Esophagus muscularis mucosa (tissue), 4 donors: ENCODE measurements around the gene DYNLT2.

ENCODE experiments used
- EP300 ChIP-seq: sonication (generic); formaldehyde crosslinking; IDR thresholded peaks from one replicate; pipeline ENCODE4 v1.6.1; 2017; ENCODE audit warnings: antibody characterized with exemption
- POLR2A ChIP-seq: fragments of 450-650 bp; IDR thresholded peaks from one replicate; pipeline ENCODE4 v1.6.1; 2017; ENCODE audit warnings: antibody characterized with exemption, moderate library complexity, mild to moderate bottlenecking, low read depth
- POLR2AphosphoS5 ChIP-seq, 2 donors: sonication (generic); formaldehyde crosslinking; IDR thresholded peaks; one replicate each; pipeline ENCODE4 v1.6.1; 2017; ENCODE audit warnings: antibody characterized with exemption in 2 of 2
- TF ChIP-seq, protein P1 (sequence below), 3 experiments: fragments of 200-600 bp in 2 of 3; fragments of 450-650 bp in 1 of 3; sonication (generic) in 2 of 3; IDR thresholded peaks; one replicate each; pipeline ENCODE4 v1.5.1; 2017 to 2019; ENCODE audit warnings: antibody characterized with exemption in 3 of 3, mild to moderate bottlenecking in 2 of 3, moderate library complexity in 1 of 3

DNA sequence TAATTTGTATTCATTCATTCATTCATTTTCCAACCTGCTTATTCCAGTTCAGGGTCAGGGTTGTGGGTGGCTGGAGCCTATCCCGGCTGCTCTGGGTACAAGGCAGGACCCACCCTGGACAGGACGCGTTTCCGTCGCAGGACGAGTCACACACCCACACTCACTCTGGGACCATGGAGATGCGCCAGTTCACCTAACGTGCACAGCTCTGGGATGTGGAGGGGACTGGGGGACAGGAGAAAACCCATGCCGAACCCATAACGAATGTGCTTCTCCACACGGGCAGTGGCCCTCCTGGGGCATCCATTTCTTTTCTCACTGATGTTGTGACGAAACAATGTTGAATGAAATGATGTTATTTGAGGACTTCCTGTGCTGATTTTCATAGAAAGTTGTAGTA is 26.5 kb upstream of the DYNLT2 start:
- TF ChIP-seq, protein P1, sequence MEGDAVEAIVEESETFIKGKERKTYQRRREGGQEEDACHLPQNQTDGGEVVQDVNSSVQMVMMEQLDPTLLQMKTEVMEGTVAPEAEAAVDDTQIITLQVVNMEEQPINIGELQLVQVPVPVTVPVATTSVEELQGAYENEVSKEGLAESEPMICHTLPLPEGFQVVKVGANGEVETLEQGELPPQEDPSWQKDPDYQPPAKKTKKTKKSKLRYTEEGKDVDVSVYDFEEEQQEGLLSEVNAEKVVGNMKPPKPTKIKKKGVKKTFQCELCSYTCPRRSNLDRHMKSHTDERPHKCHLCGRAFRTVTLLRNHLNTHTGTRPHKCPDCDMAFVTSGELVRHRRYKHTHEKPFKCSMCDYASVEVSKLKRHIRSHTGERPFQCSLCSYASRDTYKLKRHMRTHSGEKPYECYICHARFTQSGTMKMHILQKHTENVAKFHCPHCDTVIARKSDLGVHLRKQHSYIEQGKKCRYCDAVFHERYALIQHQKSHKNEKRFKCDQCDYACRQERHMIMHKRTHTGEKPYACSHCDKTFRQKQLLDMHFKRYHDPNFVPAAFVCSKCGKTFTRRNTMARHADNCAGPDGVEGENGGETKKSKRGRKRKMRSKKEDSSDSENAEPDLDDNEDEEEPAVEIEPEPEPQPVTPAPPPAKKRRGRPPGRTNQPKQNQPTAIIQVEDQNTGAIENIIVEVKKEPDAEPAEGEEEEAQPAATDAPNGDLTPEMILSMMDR (IDR thresholded peaks at IDR 0.05): no peak
- no peak for TF ChIP-seq EP300
- no peak for TF ChIP-seq POLR2AphosphoS5 (IDR thresholded peaks at IDR 0.05)
- TF ChIP-seq POLR2A: no peak
